ENCODE data around the gene TRIL.

GRCh38 chr7:28954471-28954870 lies 3.7 kb downstream of the TRIL start:
- TF ChIP-seq CTCF (conservative IDR thresholded peaks at IDR 0.05), result no peak
- no peak for TF ChIP-seq EZH2 (IDR thresholded peaks at IDR 0.05; ENCODE audit: low read depth)
